Muscle of leg (tissue), 11 donors: Measurements from ENCODE around the gene CAMK2D. TPM values are rescaled to one million over a fixed set of nuclear protein-coding genes. Genes with fewer than 3 reads are reported as not detected.

Experiments used
- DNase-seq: peaks from one replicate; pipeline ENCODE4 v3.0.0; 2013
- H3K27ac ChIP-seq: one replicate; pipeline ENCODE4 v1.5.1; 2013; ENCODE audit warnings: mild to moderate bottlenecking, low read length, control low read depth
- H3K27me3 ChIP-seq: one replicate; pipeline ENCODE4 v1.6.1; 2013; ENCODE audit warnings: low read length; ENCODE audit not compliant: control insufficient read depth, insufficient read depth
- H3K36me3 ChIP-seq: one replicate; pipeline ENCODE4 v1.6.1; 2013; ENCODE audit warnings: low read length; ENCODE audit not compliant: control insufficient read depth, insufficient read depth
- H3K4me1 ChIP-seq: one replicate; pipeline ENCODE4 v1.6.1; 2013; ENCODE audit warnings: low read length; ENCODE audit not compliant: control insufficient read depth, insufficient read depth
- H3K4me3 ChIP-seq: one replicate; pipeline ENCODE4 v1.5.1; 2013; ENCODE audit warnings: low read length, control low read depth
- H3K9me3 ChIP-seq: replicated peaks from 2 replicates; pipeline ENCODE4 v1.6.1; 2013; ENCODE audit warnings: low read depth, low read length; ENCODE audit not compliant: control insufficient read depth
- WGBS: methylation state at CpG from one replicate; pipeline ENCODE4 v1.1.5; 2013; ENCODE audit warnings: missing lambda C conversion rate; ENCODE audit not compliant: insufficient coverage; 5-methylcytosine and 5-hydroxymethylcytosine counted together
- polyA plus RNA-seq, 8 donors: library from polyadenylated mRNA; unstranded; fragments of 120-200 nt; gene quantifications; one replicate each; pipeline versions ENCODE4 v1.2.1 to v1.2.3, GENCODE V29; 2013; ENCODE audit warnings: inconsistent platforms in 1 of 8, low replicate concordance in 1 of 8; ENCODE audit not compliant: insufficient read length in 8 of 8, insufficient read depth in 1 of 8
- total RNA-seq: library from RNA; stranded (reverse); fragments of 120-200 nt; gene quantifications from one replicate; pipeline ENCODE4 v1.2.4, GENCODE V29; 2013

The CAMK2D gene
- total and polyA plus RNA-seq, 9 donors = 115 to 183 (median 150) TPM

GRCh38 chr4:113675731-113676697 is 85.5 kb downstream of the CAMK2D start:
- WGBS = 76% methylated on average over 2 of the region's 2 CpGs
- no peak overlapping the region for H3K27ac ChIP-seq

GRCh38 chr4:113674733-113675132 is 86.8 kb downstream of the CAMK2D start:
- DNase-seq = peak; percentile 42
- 80% methylated on average over 1 of the region's 2 CpGs for WGBS
- H3K36me3 ChIP-seq = no peaks in the 10 kb centered on the region
- H3K9me3 ChIP-seq = no peaks in the 10 kb centered on the region
- H3K27me3 ChIP-seq = no peaks in the 10 kb centered on the region
- no peak overlapping the region for H3K4me3 ChIP-seq
- peaks cover 2% of the 10 kb centered on the region for H3K4me1 ChIP-seq
- no peak overlapping the region for H3K27ac ChIP-seq

More at GRCh38 chr4:113675731-113676697, 85.5 kb downstream of the CAMK2D start:
- DNase-seq = no peak
- H3K4me1 ChIP-seq = peaks cover 2% of the 10 kb centered on the region
- no peaks in the 10 kb centered on the region for H3K9me3 ChIP-seq
- H3K27me3 ChIP-seq = no peaks in the 10 kb centered on the region
- H3K36me3 ChIP-seq = no peaks in the 10 kb centered on the region
- H3K4me3 ChIP-seq = no peak overlapping the region

- Histone ChIP-seq H3K36me3 (no peaks in the 10 kb centered on the region), H3K4me3 (no peak overlapping the region), H3K9me3 (no peaks in the 10 kb centered on the region), H3K27me3 (no peaks in the 10 kb centered on the region), H3K4me1 (peaks cover 2% of the 10 kb centered on the region), H3K27ac (no peak overlapping the region)
- peak; percentile 30 for DNase-seq
- WGBS = 100% methylated on average over 1 of the region's 1 CpG
These were observed 87.3 kb downstream of the CAMK2D start for GRCh38 chr4:113674251-113674650.

GRCh38 chr4:113673450-113673849 is 88.1 kb downstream of the CAMK2D start:
- Histone ChIP-seq H3K4me1 (peaks cover 2% of the 10 kb centered on the region), H3K36me3 (no peaks in the 10 kb centered on the region), H3K4me3 (no peak overlapping the region), H3K27ac (no peak overlapping the region), H3K27me3 (no peaks in the 10 kb centered on the region), H3K9me3 (no peaks in the 10 kb centered on the region)
- no CpG with 5 or more reads among the region's 2 CpGs for WGBS
- no peak for DNase-seq

GRCh38 chr4:113666386-113667114 is 95.0 kb downstream of the CAMK2D start:
- H3K36me3 ChIP-seq = peaks cover 2% of the 10 kb centered on the region
- H3K9me3 ChIP-seq = no peaks in the 10 kb centered on the region
- no peak overlapping the region for H3K4me3 ChIP-seq
- no peaks in the 10 kb centered on the region for H3K27me3 ChIP-seq
- H3K4me1 ChIP-seq = no peaks in the 10 kb centered on the region
- WGBS = 93% methylated on average over 5 of the region's 8 CpGs
- no peak overlapping the region for H3K27ac ChIP-seq
- no peak for DNase-seq

GRCh38 chr4:113665036-113665435 is 96.5 kb downstream of the CAMK2D start:
- H3K9me3 ChIP-seq = no peaks in the 10 kb centered on the region
- H3K27me3 ChIP-seq = no peaks in the 10 kb centered on the region
- no peak overlapping the region for H3K4me3 ChIP-seq
- no CpG with 5 or more reads among the region's 1 CpG for WGBS
- no peaks in the 10 kb centered on the region for H3K4me1 ChIP-seq
- no peak for DNase-seq
- H3K27ac ChIP-seq = no peak overlapping the region
- peaks cover 2% of the 10 kb centered on the region for H3K36me3 ChIP-seq

GRCh38 chr4:113662581-113662980 is 99.0 kb downstream of the CAMK2D start:
- Histone ChIP-seq H3K4me1 (no peaks in the 10 kb centered on the region), H3K4me3 (no peak overlapping the region), H3K36me3 (peaks cover 2% of the 10 kb centered on the region), H3K27me3 (no peaks in the 10 kb centered on the region), H3K9me3 (no peaks in the 10 kb centered on the region), H3K27ac (no peak overlapping the region)
- no peak for DNase-seq
- no CpG with 5 or more reads among the region's 3 CpGs for WGBS

- no peaks in the 10 kb centered on the region for H3K4me1 ChIP-seq
- WGBS = no CpG with 5 or more reads among the region's 1 CpG
- no peaks in the 10 kb centered on the region for H3K27me3 ChIP-seq
These were observed 102.4 kb downstream of the CAMK2D start for GRCh38 chr4:113659127-113659526.

GRCh38 chr4:113657586-113658233 is 103.8 kb downstream of the CAMK2D start:
- Histone ChIP-seq H3K4me3 (no peak overlapping the region), H3K27me3 (no peaks in the 10 kb centered on the region), H3K4me1 (no peaks in the 10 kb centered on the region), H3K27ac (peak overlapping the region; percentile 1), H3K9me3 (no peaks in the 10 kb centered on the region), H3K36me3 (no peaks in the 10 kb centered on the region)
- no CpG with 5 or more reads among the region's 3 CpGs for WGBS
- peak; percentile 65 for DNase-seq

More at GRCh38 chr4:113659127-113659526, 102.4 kb downstream of the CAMK2D start:
- no peaks in the 10 kb centered on the region for H3K36me3 ChIP-seq
- no peak overlapping the region for H3K4me3 ChIP-seq
- DNase-seq = no peak
- no peaks in the 10 kb centered on the region for H3K9me3 ChIP-seq
- no peak overlapping the region for H3K27ac ChIP-seq

- no CpG with 5 or more reads among the region's 3 CpGs for WGBS
- Histone ChIP-seq H3K9me3 (no peaks in the 10 kb centered on the region), H3K4me3 (no peak overlapping the region), H3K27ac (no peak overlapping the region), H3K4me1 (no peaks in the 10 kb centered on the region), H3K36me3 (no peaks in the 10 kb centered on the region), H3K27me3 (no peaks in the 10 kb centered on the region)
- DNase-seq = no peak
These were observed 107.7 kb downstream of the CAMK2D start for GRCh38 chr4:113653871-113654270.
